H54 (cell line): ENCODE data around the gene EGLN2.

Experiments used
- DNase-seq: peaks from one replicate; pipeline ENCODE4 v3.0.0; 2011; ENCODE audit warnings: low spot score, mixed read lengths; ENCODE audit not compliant: insufficient read length
- FAIRE-seq: peaks from 3 replicates; lab custom pipeline; 2011; peaks lifted over from hg19 to GRCh38; lab: Jason Lieb, UNC
- POLR2A ChIP-seq: IDR thresholded peaks from 2 replicates; pipeline ENCODE4 v1.6.1; 2011; ENCODE audit warnings: low read depth, mild to moderate bottlenecking, low read length

The EGLN2 gene

DNA sequence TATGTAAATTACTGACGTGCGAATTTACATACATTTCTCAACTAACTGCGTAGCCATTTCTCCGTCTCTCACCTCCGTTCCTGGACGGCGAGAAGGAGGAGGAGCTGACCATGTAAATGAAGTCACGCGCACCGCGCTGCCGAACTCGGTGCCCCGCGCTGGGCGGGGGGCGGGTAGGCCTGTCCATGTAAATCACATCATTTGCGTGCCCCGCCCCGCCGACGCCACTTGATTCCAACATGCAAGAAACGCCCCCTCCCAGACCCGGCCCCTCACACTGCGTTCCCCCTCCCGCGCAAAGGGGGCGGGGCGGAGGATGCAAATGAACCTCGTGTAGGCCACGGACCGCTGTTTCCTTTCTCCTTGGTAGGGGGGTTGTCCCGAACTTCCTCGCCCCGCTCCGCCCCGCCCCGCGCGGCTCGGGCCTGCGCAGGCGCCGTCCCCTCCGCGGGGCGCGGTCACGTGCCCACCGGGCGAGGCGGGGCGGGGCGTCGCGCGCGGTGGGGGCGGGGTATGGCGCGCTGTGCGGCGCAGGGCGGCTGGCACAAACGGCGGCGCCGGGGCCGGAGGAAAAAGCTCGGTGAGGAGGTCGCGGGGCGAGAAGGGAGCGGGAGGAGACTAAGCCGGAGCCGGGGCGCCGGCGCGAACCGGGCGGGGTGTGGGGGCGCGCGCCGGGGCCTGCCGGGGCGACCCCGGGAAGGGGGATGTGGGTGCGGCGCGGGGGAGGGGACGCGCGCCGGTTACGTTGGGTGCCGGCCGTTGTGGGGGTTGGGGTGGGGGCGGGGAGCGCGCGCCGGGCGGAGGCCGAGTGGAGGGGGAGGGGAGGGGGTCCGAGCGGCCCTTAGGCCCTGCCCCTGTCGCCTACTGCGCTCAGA lies at the start of gene EGLN2:
Gene EGLN2, plus strand, starts transcription at position 509 of the 875 bp plus-strand sequence. CDS start 1,382 bp downstream, outside the sequence.
- peak; percentile 77 for TF ChIP-seq POLR2A
- FAIRE-seq = peak; percentile 60
- DNase-seq = peak; percentile 97

GRCh38 chr19:40750058-40750873 lies 48.7 kb upstream of the EGLN2 start, which contains the start of gene ACTMAP:
ACTMAP (minus strand) TSS chr19:40750477; CDS start chr19:40749803, 674 bp downstream.
- FAIRE-seq (peak; percentile 89), DNase-seq (peak; percentile 99)
- TF ChIP-seq POLR2A = peak; percentile 31; the same call in 1 of the 2 replicates

GRCh38 chr19:40750874-40751537 lies 48.0 kb upstream of the EGLN2 start, which contains the start of gene SNRPA:
SNRPA (plus strand) TSS chr19:40751203; CDS start chr19:40751409, 206 bp downstream.
- TF ChIP-seq POLR2A = peak; percentile 49
- DNase-seq (peak; percentile 96), FAIRE-seq (peak; percentile 57)

DNA sequence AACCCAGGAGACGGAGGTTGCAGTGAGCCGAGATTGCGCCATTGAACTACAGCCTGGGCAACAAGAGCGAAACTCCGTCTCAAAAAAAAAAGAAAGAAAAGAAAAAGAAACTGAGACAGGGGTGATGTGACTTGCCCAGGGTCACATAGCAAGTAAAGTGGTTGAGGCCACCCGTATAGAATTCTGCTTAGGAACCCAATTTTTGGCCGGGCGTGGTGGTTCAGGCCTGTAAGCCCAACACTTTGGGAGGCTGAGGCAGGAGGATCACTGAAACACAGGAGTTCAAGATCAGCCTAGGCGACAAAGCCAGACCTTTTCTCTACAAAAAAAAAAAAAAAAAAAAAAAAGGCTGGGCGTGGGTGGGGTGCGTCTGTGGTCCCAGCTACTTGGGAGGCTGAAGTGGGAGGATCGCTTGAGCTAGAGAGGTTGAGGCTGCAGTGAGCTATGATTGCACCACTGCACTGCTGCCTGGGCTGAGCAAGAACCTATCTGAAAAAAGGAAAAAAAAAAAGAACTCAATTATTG lies 46.7 kb upstream of the EGLN2 start:
- DNase-seq (no peak), FAIRE-seq (no peak)
- TF ChIP-seq POLR2A = no peak

DNA sequence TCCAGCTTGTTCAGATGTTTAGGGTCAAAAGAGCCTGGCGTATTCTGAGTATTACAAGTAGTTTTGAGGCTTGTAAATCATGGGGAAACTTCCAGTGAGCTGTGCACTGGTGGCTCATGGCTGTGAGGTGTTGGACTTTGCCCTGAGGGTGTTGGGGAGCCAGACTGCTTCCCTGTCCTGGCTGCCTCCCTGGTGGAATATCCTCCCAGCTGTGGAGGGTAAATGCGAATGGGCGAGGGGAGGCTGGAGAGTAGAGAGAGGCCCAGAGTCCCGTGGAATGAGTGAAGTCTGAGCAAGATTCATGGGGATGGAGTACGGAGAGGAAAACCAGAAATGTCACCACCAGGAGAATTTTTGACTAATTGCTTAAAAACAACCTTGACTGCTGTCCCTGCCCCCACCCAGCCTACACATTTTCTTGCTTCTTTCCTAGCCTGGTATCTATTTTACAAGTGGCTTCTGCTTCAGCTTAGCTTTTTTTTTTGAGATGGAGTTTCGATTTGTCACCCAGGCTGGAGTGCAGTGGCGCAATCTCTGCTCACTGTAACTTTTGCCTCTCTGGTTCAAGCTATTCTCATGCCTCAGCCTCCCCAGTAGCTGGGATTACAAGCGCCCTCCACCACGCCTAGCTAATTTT lies 44.3 kb upstream of the EGLN2 start:
- no peak for FAIRE-seq
- DNase-seq = no peak
- TF ChIP-seq POLR2A = no peak

DNA sequence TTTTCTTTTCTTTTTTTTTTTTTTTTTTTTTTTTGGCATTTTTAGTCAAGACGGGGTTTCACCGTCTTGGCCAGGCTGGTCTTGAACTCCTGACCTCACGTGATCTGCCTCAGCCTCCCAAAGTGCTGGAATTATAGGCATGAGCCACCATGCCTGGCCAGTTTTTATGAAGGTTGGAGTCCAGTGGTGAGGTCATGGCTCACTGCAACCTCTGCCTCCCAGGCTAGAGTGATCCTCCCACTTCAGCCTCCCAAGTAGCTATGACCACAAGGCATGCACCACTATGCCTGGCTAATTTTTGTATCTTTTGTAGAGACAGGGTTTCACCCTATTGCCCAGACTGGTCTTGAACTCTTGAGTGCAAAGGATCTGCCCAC lies 43.8 kb upstream of the EGLN2 start:
- DNase-seq (no peak), FAIRE-seq (no peak)
- no peak for TF ChIP-seq POLR2A

GRCh38 chr19:40755791-40756190 lies 43.2 kb upstream of the EGLN2 start:
- DNase-seq = no peak
- no peak for TF ChIP-seq POLR2A

GRCh38 chr19:40756502-40757110 lies 42.4 kb upstream of the EGLN2 start:
- no peak for TF ChIP-seq POLR2A
- no peak for DNase-seq
- FAIRE-seq = no peak

More at GRCh38 chr19:40755791-40756190, 43.2 kb upstream of the EGLN2 start:
- FAIRE-seq = no peak

- no peak for TF ChIP-seq POLR2A
- DNase-seq (no peak), FAIRE-seq (no peak)
Observed at GRCh38 chr19:40758491-40758890, 40.5 kb upstream of the EGLN2 start.

DNA sequence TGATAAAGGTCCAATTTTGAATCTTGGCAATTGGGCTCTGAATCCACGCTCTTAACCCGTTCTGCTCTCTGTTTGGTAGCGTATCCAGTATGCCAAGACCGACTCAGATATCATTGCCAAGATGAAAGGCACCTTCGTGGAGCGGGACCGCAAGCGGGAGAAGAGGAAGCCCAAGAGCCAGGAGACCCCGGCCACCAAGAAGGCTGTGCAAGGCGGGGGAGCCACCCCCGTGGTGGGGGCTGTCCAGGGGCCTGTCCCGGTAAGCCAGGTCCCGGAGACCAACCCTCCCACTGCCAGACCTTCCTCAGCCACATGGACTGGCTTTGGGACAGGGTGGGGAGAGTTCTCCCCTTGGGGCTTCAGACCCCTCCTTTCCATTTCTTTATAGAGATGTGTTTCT lies 39.6 kb upstream of the EGLN2 start:
- no peak for FAIRE-seq
- no peak for TF ChIP-seq POLR2A
- no peak for DNase-seq

- DNase-seq (no peak), FAIRE-seq (no peak)
- TF ChIP-seq POLR2A = no peak
Observed at GRCh38 chr19:40762754-40763470, 36.1 kb upstream of the EGLN2 start.

DNA sequence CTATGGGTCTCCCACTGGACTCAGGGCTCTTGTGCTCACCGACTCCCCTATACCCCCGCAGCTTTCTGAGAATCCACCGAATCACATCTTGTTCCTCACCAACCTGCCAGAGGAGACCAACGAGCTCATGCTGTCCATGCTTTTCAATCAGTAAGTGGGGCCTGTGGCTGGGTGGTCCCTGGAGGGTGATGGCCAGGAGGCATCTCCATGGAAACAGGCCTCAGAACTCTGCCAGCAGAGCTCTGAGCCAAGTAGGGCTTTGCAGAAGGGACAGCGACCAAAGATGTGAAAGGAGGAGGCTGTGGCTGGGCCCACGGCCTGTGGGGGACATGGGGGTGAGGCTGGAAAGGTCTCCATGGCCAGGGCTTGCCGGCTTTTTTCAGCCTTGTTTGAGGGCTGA lies 35.5 kb upstream of the EGLN2 start:
- TF ChIP-seq POLR2A = no peak
- FAIRE-seq (no peak), DNase-seq (no peak)
